SK-N-MC (cell line): ENCODE results near the gene FUOM.

Experiments
- EZH2 ChIP-seq: fragments of 200-600 bp; sonication (generic); IDR thresholded peaks from one replicate; pipeline ENCODE4 v1.6.1; 2017; ENCODE audit warnings: antibody characterized with exemption
- POLR2AphosphoS5 ChIP-seq: IDR thresholded peaks from 2 replicates; pipeline ENCODE4 v1.6.1; 2012; ENCODE audit warnings: mild to moderate bottlenecking, low read depth, low read length, borderline replicate concordance

DNA sequence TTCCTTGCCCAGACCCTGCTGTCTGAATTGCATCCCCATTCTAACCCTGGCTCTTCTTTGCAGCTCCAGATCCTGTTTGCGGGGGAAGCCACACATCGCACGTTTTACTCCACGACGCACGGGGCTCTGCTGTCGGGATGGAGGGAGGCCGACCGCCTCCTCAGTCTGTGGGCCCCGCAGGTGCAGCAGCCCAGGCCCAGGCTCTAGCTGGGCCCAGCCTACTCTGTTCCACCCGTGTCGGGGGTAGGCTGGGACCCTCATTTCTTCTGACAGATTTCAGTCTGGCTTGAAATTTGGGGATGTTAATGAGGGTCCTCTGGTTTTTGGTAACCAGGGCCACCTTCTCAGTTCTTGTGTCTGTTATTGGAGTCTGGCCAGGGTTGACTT is 33.4 kb upstream of the FUOM start:
- TF ChIP-seq POLR2AphosphoS5 (no peak), EZH2 (no peak)
